Measurements from ENCODE around the gene DNAJB6. TPM values are rescaled to one million over a fixed set of nuclear protein-coding genes. Genes with fewer than 3 reads are reported as not detected.

Gene DNAJB6
- total and polyA plus RNA-seq, 2 experiments from 2014 or later, result 139 to 187 TPM

GRCh38 chr7:157426463-157427301 lies 89.9 kb downstream of the DNAJB6 start:
- DNase-seq, result no peak

DNA sequence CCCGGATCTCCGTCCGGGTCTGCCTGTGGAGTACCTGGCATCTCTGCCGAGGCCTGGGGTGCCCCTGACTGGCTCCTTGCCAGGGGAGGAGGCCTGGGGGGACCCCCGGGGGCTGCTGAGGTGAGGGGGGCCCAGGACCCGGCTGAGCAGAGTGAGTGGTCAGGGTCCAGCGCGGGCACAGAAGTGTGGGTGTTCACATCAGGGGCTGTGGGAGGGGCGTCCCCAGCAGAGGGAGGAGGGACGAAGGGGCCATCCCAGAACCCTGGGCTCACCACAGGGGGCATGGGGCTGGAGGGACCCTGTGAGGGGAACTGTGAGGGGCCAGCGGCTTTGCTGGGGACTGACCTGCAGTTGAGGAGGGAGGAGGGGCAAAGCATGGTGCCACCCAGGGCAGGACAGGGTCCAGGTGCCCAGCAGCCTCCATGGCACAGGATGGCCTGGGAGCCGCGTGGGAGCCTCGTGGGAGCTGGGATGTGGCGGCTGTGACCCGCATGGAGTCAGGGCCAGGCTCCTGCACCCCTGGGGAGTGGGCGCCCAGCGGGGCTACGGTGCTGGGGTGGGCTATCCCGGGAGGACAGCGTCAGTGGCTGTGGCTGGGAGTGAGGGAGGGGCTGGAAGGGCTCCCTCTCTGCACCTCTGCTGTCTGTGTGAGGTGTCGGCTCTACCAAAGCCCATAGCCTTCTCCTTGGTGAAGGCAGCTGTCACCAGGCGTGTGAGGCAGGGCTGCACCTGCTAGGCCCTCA lies 91.2 kb downstream of the DNAJB6 start:
- TF ChIP-seq EZH2 (IDR thresholded peaks at IDR 0.05; ENCODE audit: insufficient read depth, poor library complexity, severe bottlenecking), result no peak
- in situ Hi-C loops (cut with MboI), result no loop called here
- Histone ChIP-seq H4K20me1 (ENCODE audit: insufficient read depth) (no peaks in the 10 kb centered on the region), H3F3A (ENCODE audit: insufficient read depth) (no peaks in the 10 kb centered on the region), H3K4me2 (ENCODE audit: unreplicated experiment) (no peak overlapping the region), H3K9ac (no peak overlapping the region), H3K27ac (no peak overlapping the region), H3K79me2 (ENCODE audit: insufficient read depth) (no peaks in the 10 kb centered on the region), H3K4me3 (no peak overlapping the region), H3K27me3 (replicated peaks; ENCODE audit: insufficient read depth) (no peaks in the 10 kb centered on the region), H3K4me1 (ENCODE audit: insufficient read depth) (no peaks in the 10 kb centered on the region; the same call in 1 of the 2 replicates), H3K36me3 (ENCODE audit: low read depth) (no peaks in the 10 kb centered on the region; the same call in 1 of the 2 replicates), H3K9me2 (ENCODE audit: insufficient read depth) (no peaks in the 10 kb centered on the region), H3K9me3 (ENCODE audit: low read depth) (no peaks in the 10 kb centered on the region), H2AFZ (no peak overlapping the region)
- WGBS, 2 experiments (ENCODE audit: low coverage in 1 of 2, low lambda C conversion rate in 2 of 2, missing lambda C conversion rate in 2 of 2), result 73 to 74% methylated on average over 19 to 23 of the region's 23 CpGs
- no peak for DNase-seq

More at GRCh38 chr7:157426463-157427301, 89.9 kb downstream of the DNAJB6 start:
- H3K9me2 ChIP-seq (ENCODE audit: insufficient read depth), result no peaks in the 10 kb centered on the region
- no peaks in the 10 kb centered on the region for H3K9me3 ChIP-seq (ENCODE audit: low read depth)
- H3K36me3 ChIP-seq (ENCODE audit: low read depth), result no peaks in the 10 kb centered on the region; the same call in 1 of the 2 replicates
- 77 to 80% methylated on average over 39 to 41 of the region's 42 CpGs for WGBS, 2 experiments (ENCODE audit: low coverage in 1 of 2, low lambda C conversion rate in 2 of 2, missing lambda C conversion rate in 2 of 2)
- no peaks in the 10 kb centered on the region for H3K79me2 ChIP-seq (ENCODE audit: insufficient read depth)
- H3K27me3 ChIP-seq (replicated peaks; ENCODE audit: insufficient read depth), result no peaks in the 10 kb centered on the region
- in situ Hi-C loops (cut with MboI), result no loop called here
- TF ChIP-seq EZH2phosphoT487 (IDR thresholded peaks at IDR 0.05; ENCODE audit: insufficient read depth, low read depth) (no peak), EZH2 (IDR thresholded peaks at IDR 0.05; ENCODE audit: insufficient read depth, poor library complexity, severe bottlenecking) (no peak)
- no peak overlapping the region for H3K4me2 ChIP-seq (ENCODE audit: unreplicated experiment)
- no peaks in the 10 kb centered on the region for H3F3A ChIP-seq (ENCODE audit: insufficient read depth)
- H3K4me3 ChIP-seq, result no peak overlapping the region
- no peak overlapping the region for H3K9ac ChIP-seq
- H3K4me1 ChIP-seq (ENCODE audit: insufficient read depth), result no peaks in the 10 kb centered on the region
- H4K20me1 ChIP-seq (ENCODE audit: insufficient read depth), result no peaks in the 10 kb centered on the region
- no peak overlapping the region for H2AFZ ChIP-seq
- no peak overlapping the region for H3K27ac ChIP-seq

DNA sequence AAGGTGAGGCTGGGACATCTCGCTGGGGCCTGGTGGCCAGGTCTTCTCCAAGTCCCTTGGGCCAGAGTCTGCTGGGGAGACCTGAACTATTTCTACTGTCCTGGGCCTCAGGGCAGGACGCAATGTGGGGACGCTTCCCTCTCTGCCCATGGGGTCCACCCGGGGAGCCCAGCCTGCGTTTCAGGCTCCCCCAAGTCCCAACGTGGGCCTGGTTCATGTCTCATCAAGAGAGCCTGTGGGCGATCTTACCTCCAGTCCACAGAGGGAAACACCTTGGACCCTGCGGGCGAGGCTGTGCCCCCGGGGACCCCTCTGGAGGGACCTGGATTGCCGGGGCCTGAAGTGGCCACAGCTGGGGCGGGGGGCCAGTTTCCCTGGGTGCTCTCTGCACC lies 91.7 kb downstream of the DNAJB6 start:
- no peaks in the 10 kb centered on the region for H3F3A ChIP-seq (ENCODE audit: insufficient read depth)
- H3K36me3 ChIP-seq (ENCODE audit: low read depth), result no peaks in the 10 kb centered on the region
- no peak overlapping the region for H2AFZ ChIP-seq
- no peak for DNase-seq
- H3K9me3 ChIP-seq (ENCODE audit: low read depth), result no peaks in the 10 kb centered on the region
- H3K4me2 ChIP-seq (ENCODE audit: unreplicated experiment), result no peak overlapping the region
- in situ Hi-C loops (cut with MboI), result no loop called here
- H3K27me3 ChIP-seq (replicated peaks; ENCODE audit: insufficient read depth), result no peaks in the 10 kb centered on the region
- no peaks in the 10 kb centered on the region for H3K79me2 ChIP-seq (ENCODE audit: insufficient read depth)
- WGBS, 2 experiments (ENCODE audit: low coverage in 1 of 2, low lambda C conversion rate in 2 of 2, missing lambda C conversion rate in 2 of 2), result 86 to 87% methylated on average over 12 of the region's 12 CpGs
- no peaks in the 10 kb centered on the region for H3K9me2 ChIP-seq (ENCODE audit: insufficient read depth)
- no peaks in the 10 kb centered on the region for H4K20me1 ChIP-seq (ENCODE audit: insufficient read depth)
- no peaks in the 10 kb centered on the region; the same call in 1 of the 2 replicates for H3K4me1 ChIP-seq (ENCODE audit: insufficient read depth)
- H3K9ac ChIP-seq, result no peak overlapping the region
- H3K27ac ChIP-seq, result no peak overlapping the region
- no peak for TF ChIP-seq EZH2phosphoT487 (IDR thresholded peaks at IDR 0.05; ENCODE audit: insufficient read depth, low read depth)
- no peak for TF ChIP-seq EZH2 (IDR thresholded peaks at IDR 0.05; ENCODE audit: insufficient read depth, poor library complexity, severe bottlenecking)
- no peak overlapping the region for H3K4me3 ChIP-seq

- Histone ChIP-seq H3K4me2 (ENCODE audit: unreplicated experiment) (no peak overlapping the region), H3K27ac (no peak overlapping the region), H3K9me3 (ENCODE audit: low read depth) (no peaks in the 10 kb centered on the region), H3K4me3 (no peak overlapping the region), H4K20me1 (ENCODE audit: insufficient read depth) (no peaks in the 10 kb centered on the region), H3K27me3 (replicated peaks; ENCODE audit: insufficient read depth) (no peaks in the 10 kb centered on the region), H3K79me2 (ENCODE audit: insufficient read depth) (no peaks in the 10 kb centered on the region), H3K4me1 (ENCODE audit: insufficient read depth) (no peaks in the 10 kb centered on the region; the same call in 1 of the 2 replicates), H3F3A (ENCODE audit: insufficient read depth) (no peaks in the 10 kb centered on the region), H3K9ac (no peak overlapping the region), H3K36me3 (ENCODE audit: low read depth) (no peaks in the 10 kb centered on the region), H3K9me2 (ENCODE audit: insufficient read depth) (no peaks in the 10 kb centered on the region), H2AFZ (no peak overlapping the region)
- in situ Hi-C loops (cut with MboI), result no loop called here
- TF ChIP-seq EZH2phosphoT487 (IDR thresholded peaks at IDR 0.05; ENCODE audit: insufficient read depth, low read depth) (no peak), EZH2 (IDR thresholded peaks at IDR 0.05; ENCODE audit: insufficient read depth, poor library complexity, severe bottlenecking) (no peak)
- no peak for DNase-seq
- 73 to 75% methylated on average over 13 to 15 of the region's 15 CpGs for WGBS, 2 experiments (ENCODE audit: low coverage in 1 of 2, low lambda C conversion rate in 2 of 2, missing lambda C conversion rate in 2 of 2)
These were observed 92.3 kb downstream of the DNAJB6 start for GRCh38 chr7:157429001-157429679.
